Mesenchymal stem cell (in vitro differentiated cells and primary cell): Measurements from ENCODE around the gene SASH3.

Experiments used
- DNase-seq: peaks from one replicate; pipeline ENCODE4 v3.0.0-alpha.2; 2013
- H2AFZ ChIP-seq: one replicate; pipeline ENCODE4 v1.6.1; 2013; ENCODE audit warnings: low read depth, mild to moderate bottlenecking, control low read depth, inconsistent platforms, low read length, moderate library complexity
- H2AK5ac ChIP-seq: 2 replicates; pipeline ENCODE4 v1.6.1; 2013; ENCODE audit warnings: low read length, moderate library complexity, mild to moderate bottlenecking, inconsistent platforms; ENCODE audit not compliant: severe bottlenecking
- H2BK120ac ChIP-seq: one replicate; pipeline ENCODE4 v1.6.1; 2013; ENCODE audit warnings: low read depth, mild to moderate bottlenecking, inconsistent platforms, low read length, moderate library complexity
- H2BK12ac ChIP-seq, 2 experiments: one replicate each; pipeline ENCODE4 v1.6.1; 2013; ENCODE audit warnings: inconsistent platforms in 2 of 2, low read length in 2 of 2, mild to moderate bottlenecking in 2 of 2, moderate library complexity in 2 of 2, control low read depth in 1 of 2
- H2BK15ac ChIP-seq: one replicate; pipeline ENCODE4 v1.6.1; 2013; ENCODE audit warnings: mild to moderate bottlenecking, low read depth, inconsistent platforms; ENCODE audit not compliant: poor library complexity, severe bottlenecking
- H2BK5ac ChIP-seq: 2 replicates; pipeline ENCODE4 v1.6.1; 2013; ENCODE audit warnings: low read depth, mild to moderate bottlenecking, low read length, control low read depth, inconsistent platforms; ENCODE audit not compliant: poor library complexity, severe bottlenecking
- H3K14ac ChIP-seq, 2 experiments: one replicate each; pipeline ENCODE4 v1.6.1; 2013; ENCODE audit warnings: inconsistent platforms in 2 of 2, low read length in 2 of 2, control low read depth in 1 of 2, mild to moderate bottlenecking in 1 of 2, moderate library complexity in 1 of 2
- H3K18ac ChIP-seq, 2 experiments: one replicate each; pipeline ENCODE4 v1.6.1; 2013; ENCODE audit warnings: inconsistent platforms in 2 of 2, low read length in 2 of 2, control low read depth in 1 of 2, low read depth in 1 of 2, mild to moderate bottlenecking in 1 of 2
- H3K23ac ChIP-seq, 2 experiments: one replicate each; pipeline ENCODE4 v1.6.1; 2013; ENCODE audit warnings: inconsistent platforms in 2 of 2, low read length in 2 of 2, mild to moderate bottlenecking in 2 of 2, moderate library complexity in 2 of 2, control low read depth in 1 of 2
- H3K27ac ChIP-seq: 2 replicates; pipeline ENCODE4 v1.5.1; 2013; ENCODE audit warnings: mild to moderate bottlenecking, moderate library complexity, low read length, control low read depth, inconsistent platforms; ENCODE audit not compliant: poor library complexity, severe bottlenecking
- H3K27me3 ChIP-seq, 2 experiments: 2 replicates each; pipeline versions ENCODE4 v1.6.1 to v1.7.0; 2013; ENCODE audit warnings: low read length in 2 of 2, mild to moderate bottlenecking in 2 of 2, moderate library complexity in 2 of 2, control low read depth in 1 of 2, inconsistent platforms in 1 of 2; ENCODE audit not compliant: control insufficient read depth in 1 of 2, insufficient read depth in 1 of 2
- H3K36me3 ChIP-seq, 2 experiments: 2 replicates each; pipeline versions ENCODE4 v1.6.1 to v1.7.0; 2013; ENCODE audit warnings: low read length in 2 of 2, control low read depth in 1 of 2, inconsistent platforms in 1 of 2, low read depth in 1 of 2, mild to moderate bottlenecking in 1 of 2; ENCODE audit not compliant: insufficient read depth in 2 of 2, control insufficient read depth in 1 of 2
- H3K4ac ChIP-seq, 2 experiments: one replicate each; pipeline ENCODE4 v1.6.1; 2013; ENCODE audit warnings: inconsistent platforms in 2 of 2, low read length in 2 of 2, mild to moderate bottlenecking in 2 of 2, moderate library complexity in 2 of 2, control low read depth in 1 of 2, low read depth in 1 of 2
- H3K4me1 ChIP-seq: 2 replicates; pipeline ENCODE4 v1.6.1; 2013; ENCODE audit warnings: low read depth, low read length, control low read depth; ENCODE audit not compliant: control insufficient read depth, insufficient read depth
- H3K4me2 ChIP-seq: 2 replicates; pipeline ENCODE4 v1.6.1; 2013; ENCODE audit warnings: low read length, mild to moderate bottlenecking, inconsistent platforms; ENCODE audit not compliant: poor library complexity, severe bottlenecking
- H3K4me3 ChIP-seq, 2 experiments: 2 replicates each; pipeline versions ENCODE4 v1.5.1 to v1.7.0; 2013; ENCODE audit warnings: low read length in 2 of 2, mild to moderate bottlenecking in 2 of 2, control low read depth in 1 of 2, low read depth in 1 of 2; ENCODE audit not compliant: insufficient read depth in 1 of 2
- H3K79me1 ChIP-seq: replicated peaks from 2 replicates; pipeline ENCODE4 v1.6.1; 2013; ENCODE audit warnings: mild to moderate bottlenecking, control low read depth, low read length, inconsistent platforms; ENCODE audit not compliant: poor library complexity, severe bottlenecking
- H3K9ac ChIP-seq: 2 replicates; pipeline ENCODE4 v1.7.0; 2013; ENCODE audit warnings: mild to moderate bottlenecking, low read length, moderate library complexity
- H3K9me3 ChIP-seq: 2 replicates; pipeline ENCODE4 v1.7.0; 2013; ENCODE audit warnings: mild to moderate bottlenecking, low read length; ENCODE audit not compliant: control insufficient read depth
- H4K8ac ChIP-seq: one replicate; pipeline ENCODE4 v1.6.1; 2013; ENCODE audit warnings: inconsistent platforms, mild to moderate bottlenecking, low read length, moderate library complexity
- H4K91ac ChIP-seq: one replicate; pipeline ENCODE4 v1.6.1; 2013; ENCODE audit warnings: mild to moderate bottlenecking, low read length, inconsistent platforms
- WGBS: methylation state at CpG from one replicate; pipeline ENCODE4 v1.1.7; 2013; ENCODE audit warnings: mixed read lengths; 5-methylcytosine and 5-hydroxymethylcytosine counted together

SASH3 gene

DNA sequence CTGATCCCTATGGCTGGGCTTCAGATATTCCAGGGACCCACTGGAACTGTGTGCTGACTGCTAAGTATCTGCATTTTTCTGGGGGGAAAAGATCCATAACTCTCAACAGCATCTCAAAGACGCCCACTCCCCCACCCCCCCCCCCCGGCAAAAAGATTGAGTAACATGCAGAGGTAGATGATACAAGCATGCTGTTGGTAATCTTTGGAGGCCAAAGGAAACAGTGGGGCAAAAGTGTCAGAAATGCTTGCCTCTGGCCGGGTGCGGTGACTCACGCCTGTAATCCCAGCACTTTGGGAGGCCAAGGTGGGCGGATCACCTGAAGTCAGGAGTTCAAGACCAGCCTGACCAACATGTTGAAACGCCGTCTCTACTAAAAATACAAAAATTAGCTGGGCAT, 28.8 kb upstream of the SASH3 start:
- Histone ChIP-seq H4K91ac (no peak overlapping the region), H3K4me3 (no peak overlapping the region), H3K4me2 (no peak overlapping the region), H2AFZ (no peak overlapping the region), H3K79me1 (no peaks in the 10 kb centered on the region), H2AK5ac (no peak overlapping the region), H3K9me3 (no peaks in the 10 kb centered on the region), H2BK5ac (no peak overlapping the region), H3K27ac (no peak overlapping the region), H3K14ac (no peak overlapping the region), H3K9ac (no peak overlapping the region), H3K27me3 (peaks cover 0 to 47% of the 10 kb centered on the region in 2 experiments), H2BK15ac (no peak overlapping the region), H2BK12ac (no peak overlapping the region), H3K36me3 (no peaks in the 10 kb centered on the region), H3K4ac (no peak overlapping the region), H2BK120ac (no peak overlapping the region), H3K4me1 (no peaks in the 10 kb centered on the region), H3K18ac (no peak overlapping the region), H4K8ac (no peak overlapping the region), H3K23ac (no peak overlapping the region)
- DNase-seq, result no peak
- 93% methylated on average over 6 of the region's 8 CpGs for WGBS

DNA sequence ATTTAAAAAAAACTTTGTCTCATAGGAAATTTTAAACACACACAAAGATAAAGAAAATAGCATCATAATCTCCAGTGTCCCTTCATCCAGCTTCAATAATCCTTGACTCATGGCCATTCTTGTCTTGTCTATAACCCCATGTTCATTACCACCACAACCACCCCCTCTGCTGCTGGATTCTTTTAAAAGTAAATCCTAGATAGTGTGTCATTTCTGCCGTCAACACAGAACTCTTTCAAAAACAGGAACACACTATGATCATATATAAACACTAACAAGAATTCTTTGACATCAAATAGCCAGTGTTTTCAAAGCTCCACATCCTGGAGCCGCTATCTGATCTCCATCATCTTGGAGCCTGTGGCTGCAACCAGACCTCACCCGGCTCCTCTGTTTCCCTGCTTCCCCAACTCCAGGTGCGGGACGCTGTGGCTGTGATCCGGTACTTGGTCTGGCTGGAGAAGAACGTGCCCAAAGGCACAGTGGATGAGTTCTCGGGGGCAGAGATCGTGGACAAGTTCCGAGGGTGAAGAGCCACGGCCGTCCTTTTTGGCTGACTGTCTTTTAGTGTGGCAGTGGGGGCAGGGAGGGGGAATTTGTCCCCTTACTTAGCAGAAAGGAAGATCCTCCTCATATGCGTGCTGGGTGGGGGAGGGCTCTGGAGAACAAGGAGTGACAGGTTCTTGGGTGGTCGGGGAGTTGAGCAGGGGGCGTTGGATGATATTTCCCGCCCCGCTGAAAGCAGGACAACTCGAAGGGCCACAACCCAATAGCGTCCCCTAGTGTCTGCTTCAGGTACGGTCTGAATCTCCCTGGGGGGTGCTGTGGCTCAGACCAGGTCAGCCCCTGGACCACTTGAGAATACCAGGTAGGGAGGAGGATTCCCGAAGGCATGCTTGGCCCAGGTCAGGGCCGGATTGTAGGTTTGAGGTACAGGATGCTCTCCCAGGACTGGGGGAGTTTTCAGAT, 25.4 kb upstream of the SASH3 start:
- no peak overlapping the region for H2BK120ac ChIP-seq
- H2BK12ac ChIP-seq, result no peak overlapping the region
- H2AK5ac ChIP-seq, result no peak overlapping the region
- no peak overlapping the region for H4K91ac ChIP-seq
- no peaks in the 10 kb centered on the region for H3K79me1 ChIP-seq
- no peak overlapping the region for H2AFZ ChIP-seq
- no peak overlapping the region for H3K23ac ChIP-seq
- no peak overlapping the region for H3K14ac ChIP-seq
- H2BK15ac ChIP-seq, result no peak overlapping the region
- H3K4ac ChIP-seq, result no peak overlapping the region
- H3K27ac ChIP-seq, result no peak overlapping the region
- H4K8ac ChIP-seq, result no peak overlapping the region
- no peak for DNase-seq
- H3K4me3 ChIP-seq, result no peak overlapping the region
- no peak overlapping the region for H2BK5ac ChIP-seq
- H3K4me1 ChIP-seq, result no peaks in the 10 kb centered on the region
- no peak overlapping the region for H3K18ac ChIP-seq
- H3K9me3 ChIP-seq, result no peaks in the 10 kb centered on the region
- WGBS, result 53% methylated on average over 18 of the region's 22 CpGs
- H3K36me3 ChIP-seq, result no peaks in the 10 kb centered on the region
- H3K9ac ChIP-seq, result no peak overlapping the region
- peaks cover 0 to 49% of the 10 kb centered on the region in 2 experiments for H3K27me3 ChIP-seq
- no peak overlapping the region for H3K4me2 ChIP-seq

- Histone ChIP-seq H3K4me1 (peaks cover 9% of the 10 kb centered on the region), H3K9ac (no peak overlapping the region), H3K9me3 (no peaks in the 10 kb centered on the region), H3K79me1 (no peaks in the 10 kb centered on the region), H3K27me3 (peaks cover 0 to 50% of the 10 kb centered on the region in 2 experiments), H2BK12ac (no peak overlapping the region), H2BK15ac (no peak overlapping the region), H4K91ac (no peak overlapping the region), H3K23ac (no peak overlapping the region), H3K36me3 (no peaks in the 10 kb centered on the region), H4K8ac (no peak overlapping the region), H2AK5ac (no peak overlapping the region), H2AFZ (no peak overlapping the region), H3K14ac (no peak overlapping the region), H3K18ac (no peak overlapping the region), H3K27ac (no peak overlapping the region), H2BK120ac (no peak overlapping the region), H3K4me2 (no peak overlapping the region), H3K4me3 (no peak overlapping the region), H2BK5ac (no peak overlapping the region), H3K4ac (no peak overlapping the region)
- no peak for DNase-seq
- 73% methylated on average over 8 of the region's 18 CpGs for WGBS
Observed at GRCh38 chrX:129755779-129756650, 23.7 kb upstream of the SASH3 start.

- Histone ChIP-seq H3K4me2 (no peak overlapping the region), H3K79me1 (no peaks in the 10 kb centered on the region), H4K91ac (no peak overlapping the region), H3K4me1 (peaks cover 13% of the 10 kb centered on the region), H3K27ac (no peak overlapping the region), H3K18ac (no peak overlapping the region), H3K9me3 (no peaks in the 10 kb centered on the region), H3K27me3 (peaks cover 0 to 39% of the 10 kb centered on the region in 2 experiments), H2BK120ac (no peak overlapping the region), H2BK15ac (no peak overlapping the region), H3K36me3 (no peaks in the 10 kb centered on the region), H3K4ac (no peak overlapping the region), H3K14ac (no peak overlapping the region), H2AFZ (no peak overlapping the region), H2BK12ac (no peak overlapping the region), H3K23ac (no peak overlapping the region), H3K4me3 (no peak overlapping the region), H2AK5ac (no peak overlapping the region), H4K8ac (no peak overlapping the region), H2BK5ac (no peak overlapping the region), H3K9ac (peak overlapping the region; percentile 75)
- peak; percentile 68 for DNase-seq
- 73% methylated on average over 14 of the region's 14 CpGs for WGBS
Observed at GRCh38 chrX:129759576-129760061, 20.1 kb upstream of the SASH3 start.
